GM18870 (cell line): ENCODE data around the gene GPRC5B.
A peak's percentile ranks its signal among the peaks of the same experiment; 100 is the strongest.

Experiments used
- ATAC-seq: cut with Tn5 transposase; IDR thresholded peaks from one replicate; pipeline ENCODE4 v1.9.1; 2021; ENCODE audit warnings: moderate library complexity; ENCODE audit not compliant: unreplicated experiment

GPRC5B gene

GRCh38 chr16:19822533-19822932 lies 62.1 kb downstream of the GPRC5B start:
- no peak for ATAC-seq

- no peak for ATAC-seq
Measured at GRCh38 chr16:19817875-19818274, 66.8 kb downstream of the GPRC5B start.

- no peak for ATAC-seq
Measured at GRCh38 chr16:19817122-19817521, 67.5 kb downstream of the GPRC5B start.

GRCh38 chr16:19815418-19815817 lies 69.2 kb downstream of the GPRC5B start:
- no peak for ATAC-seq

- ATAC-seq: no peak
Measured at GRCh38 chr16:19812986-19813385, 71.7 kb downstream of the GPRC5B start.

- no peak for ATAC-seq
Measured at GRCh38 chr16:19810817-19811731, 73.6 kb downstream of the GPRC5B start.

- no peak for ATAC-seq
Measured at GRCh38 chr16:19809693-19810092, 75.0 kb downstream of the GPRC5B start.

- no peak for ATAC-seq
Measured at GRCh38 chr16:19809121-19809635, 75.5 kb downstream of the GPRC5B start.

GRCh38 chr16:19808061-19808641 lies 76.5 kb downstream of the GPRC5B start:
- peak; percentile 74 for ATAC-seq
